Mesendoderm (in vitro differentiated cells): ENCODE measurements around the gene S100Z. TPM values are rescaled to one million over a fixed set of nuclear protein-coding genes. Genes with fewer than 3 reads are reported as not detected.

Source experiments
- DNase-seq: peaks from one replicate; pipeline ENCODE4 v3.0.0; 2013
- H2AK5ac ChIP-seq: 2 replicates; pipeline ENCODE4 v1.6.1; 2013; ENCODE audit warnings: low read length, inconsistent platforms
- H2BK120ac ChIP-seq: 2 replicates; pipeline ENCODE4 v1.6.1; 2013; ENCODE audit warnings: low read depth, mild to moderate bottlenecking, low read length, moderate library complexity, mixed read lengths
- H2BK15ac ChIP-seq: replicated peaks from 2 replicates; pipeline ENCODE4 v1.6.1; 2013; ENCODE audit warnings: low read depth, mild to moderate bottlenecking, moderate library complexity
- H2BK5ac ChIP-seq: 2 replicates; pipeline ENCODE4 v1.6.1; 2013; ENCODE audit warnings: low read length, inconsistent platforms
- H3K18ac ChIP-seq: 2 replicates; pipeline ENCODE4 v1.6.1; 2013; ENCODE audit warnings: mild to moderate bottlenecking, low read length, mixed read lengths
- H3K23ac ChIP-seq: one replicate; pipeline ENCODE4 v1.6.1; 2013; ENCODE audit warnings: low read length
- H3K27ac ChIP-seq: 2 replicates; pipeline ENCODE4 v1.5.1; 2013; ENCODE audit warnings: low read depth, mild to moderate bottlenecking, inconsistent platforms, low read length, moderate library complexity
- H3K27me3 ChIP-seq: 2 replicates; pipeline ENCODE4 v1.6.1; 2013; ENCODE audit warnings: low read length, control low read depth, mild to moderate bottlenecking, inconsistent platforms; ENCODE audit not compliant: insufficient read depth, poor library complexity
- H3K36me3 ChIP-seq: 2 replicates; pipeline ENCODE4 v1.6.1; 2013; ENCODE audit warnings: low read length, inconsistent platforms; ENCODE audit not compliant: control insufficient read depth, insufficient read depth
- H3K4ac ChIP-seq: one replicate; pipeline ENCODE4 v1.6.1; 2013; ENCODE audit warnings: low read depth, mild to moderate bottlenecking, low read length, moderate library complexity
- H3K4me1 ChIP-seq: 2 replicates; pipeline ENCODE4 v1.6.1; 2013; ENCODE audit warnings: low read depth, low read length, inconsistent platforms; ENCODE audit not compliant: control insufficient read depth
- H3K4me2 ChIP-seq: 2 replicates; pipeline ENCODE4 v1.6.1; 2013; ENCODE audit warnings: low read length
- H3K4me3 ChIP-seq: 2 replicates; pipeline ENCODE4 v1.5.1; 2013; ENCODE audit warnings: mild to moderate bottlenecking, low read length
- H3K56ac ChIP-seq: one replicate; pipeline ENCODE4 v1.6.1; 2013; ENCODE audit warnings: low read length
- H3K79me1 ChIP-seq: 2 replicates; pipeline ENCODE4 v1.6.1; 2013; ENCODE audit warnings: low read length, inconsistent platforms
- H3K79me2 ChIP-seq: 2 replicates; pipeline ENCODE4 v1.6.1; 2013; ENCODE audit warnings: mild to moderate bottlenecking, low read length; ENCODE audit not compliant: control insufficient read depth, insufficient read depth
- H3K9ac ChIP-seq: 2 replicates; pipeline ENCODE4 v1.6.1; 2013; ENCODE audit warnings: low read length, inconsistent platforms
- H4K5ac ChIP-seq: one replicate; pipeline ENCODE4 v1.6.1; 2013; ENCODE audit warnings: low read length
- H4K8ac ChIP-seq: one replicate; pipeline ENCODE4 v1.6.1; 2013; ENCODE audit warnings: low read depth, mild to moderate bottlenecking, control low read depth, low read length, moderate library complexity
- WGBS: extraction: QIAGEN DNeasy Blood & Tissue Kit; methylation state at CpG from one replicate; pipeline ENCODE4 v1.1.7; 2013; ENCODE audit warnings: low lambda C conversion rate, missing lambda C conversion rate; ENCODE audit not compliant: insufficient coverage; ENCODE audit errors: extremely low coverage; 5-methylcytosine and 5-hydroxymethylcytosine counted together
- polyA plus RNA-seq, 2 experiments: library from polyadenylated mRNA; stranded (reverse); fragments of 200-250 nt; gene quantifications; one replicate each; pipeline ENCODE4 v1.2.3, GENCODE V29; 2013

S100Z gene
- polyA plus RNA-seq (2013, experiment 1 of 2), result 0.42 TPM
- polyA plus RNA-seq (2013, experiment 2 of 2), result 0.42 TPM

GRCh38 chr5:76849419-76850291 lies at the start of gene S100Z:
Gene S100Z (plus strand): TSS chr5:76850014. CDS start chr5:76875360, 25,346 bp downstream.
- Histone ChIP-seq H3K4me3 (no peak within 1 kb of the TSS), H2BK5ac (peak within 1 kb of the TSS; percentile 38), H2AK5ac (no peak within 1 kb of the TSS), H3K4ac (no peak within 1 kb of the TSS), H3K4me2 (no peak within 1 kb of the TSS), H3K79me1 (no peaks in the 10 kb centered on the region), H4K8ac (no peak within 1 kb of the TSS), H3K56ac (peak within 1 kb of the TSS; percentile 43), H3K27ac (no peak within 1 kb of the TSS), H3K9ac (no peak within 1 kb of the TSS), H3K4me1 (no peaks in the 10 kb centered on the region), H2BK120ac (no peak within 1 kb of the TSS), H3K79me2 (no peaks in the 10 kb centered on the region), H3K18ac (peak within 1 kb of the TSS; percentile 33), H2BK15ac (no peak within 1 kb of the TSS), H3K27me3 (no peaks in the 10 kb centered on the region), H4K5ac (no peak within 1 kb of the TSS), H3K23ac (no peak within 1 kb of the TSS), H3K36me3 (no peaks in the 10 kb centered on the region)
- WGBS, result no CpG with 5 or more reads among the region's 18 CpGs
- peak; percentile 67 for DNase-seq

GRCh38 chr5:76800579-76800978 lies 49.2 kb upstream of the S100Z start:
- H3K27ac ChIP-seq, result no peak overlapping the region
- WGBS, result no CpG with 5 or more reads among the region's 3 CpGs
- H3K18ac ChIP-seq, result no peak overlapping the region
- H4K8ac ChIP-seq, result no peak overlapping the region
- no peak overlapping the region for H4K5ac ChIP-seq
- no peak overlapping the region for H3K4ac ChIP-seq
- H2BK5ac ChIP-seq, result no peak overlapping the region
- no peak overlapping the region for H2BK15ac ChIP-seq
- H2BK120ac ChIP-seq, result no peak overlapping the region
- no peak for DNase-seq
- no peak overlapping the region for H3K4me2 ChIP-seq
- no peak overlapping the region for H3K56ac ChIP-seq
- no peak overlapping the region for H2AK5ac ChIP-seq
- H3K4me3 ChIP-seq, result no peak overlapping the region
- H3K36me3 ChIP-seq, result no peaks in the 10 kb centered on the region
- no peaks in the 10 kb centered on the region for H3K79me2 ChIP-seq
- H3K27me3 ChIP-seq, result no peaks in the 10 kb centered on the region
- no peaks in the 10 kb centered on the region for H3K4me1 ChIP-seq
- no peak overlapping the region for H3K9ac ChIP-seq
- H3K79me1 ChIP-seq, result no peaks in the 10 kb centered on the region
- H3K23ac ChIP-seq, result no peak overlapping the region

- Histone ChIP-seq H3K79me1 (no peaks in the 10 kb centered on the region), H2AK5ac (no peak overlapping the region), H4K8ac (no peak overlapping the region), H3K4me2 (no peak overlapping the region), H3K23ac (no peak overlapping the region), H3K9ac (no peak overlapping the region), H3K4ac (no peak overlapping the region), H2BK15ac (no peak overlapping the region), H3K4me1 (no peaks in the 10 kb centered on the region), H2BK120ac (no peak overlapping the region), H3K4me3 (no peak overlapping the region), H2BK5ac (no peak overlapping the region), H3K27ac (no peak overlapping the region), H3K79me2 (no peaks in the 10 kb centered on the region), H3K18ac (no peak overlapping the region), H4K5ac (no peak overlapping the region), H3K27me3 (no peaks in the 10 kb centered on the region), H3K36me3 (no peaks in the 10 kb centered on the region), H3K56ac (no peak overlapping the region)
- DNase-seq, result no peak
- no CpG with 5 or more reads among the region's 4 CpGs for WGBS
Measured at GRCh38 chr5:76801159-76801802, 48.5 kb upstream of the S100Z start.

GRCh38 chr5:76801803-76802195 lies 48.0 kb upstream of the S100Z start:
- Histone ChIP-seq H3K4ac (no peak overlapping the region), H3K27ac (no peak overlapping the region), H3K79me1 (no peaks in the 10 kb centered on the region), H2AK5ac (no peak overlapping the region), H3K9ac (no peak overlapping the region), H3K36me3 (no peaks in the 10 kb centered on the region), H3K27me3 (no peaks in the 10 kb centered on the region), H3K4me3 (no peak overlapping the region), H3K79me2 (no peaks in the 10 kb centered on the region), H3K18ac (no peak overlapping the region), H3K23ac (no peak overlapping the region), H3K4me1 (no peaks in the 10 kb centered on the region), H2BK15ac (no peak overlapping the region), H3K4me2 (no peak overlapping the region), H2BK120ac (no peak overlapping the region), H3K56ac (no peak overlapping the region), H2BK5ac (no peak overlapping the region), H4K5ac (no peak overlapping the region), H4K8ac (no peak overlapping the region)
- WGBS, result no CpG with 5 or more reads among the region's 3 CpGs
- no peak for DNase-seq

- H3K23ac ChIP-seq, result no peak overlapping the region
- no peak overlapping the region for H4K5ac ChIP-seq
- no peak overlapping the region for H3K4me3 ChIP-seq
- no peaks in the 10 kb centered on the region for H3K36me3 ChIP-seq
- WGBS, result no CpG with 5 or more reads among the region's 8 CpGs
- H2BK15ac ChIP-seq, result no peak overlapping the region
- no peak overlapping the region for H3K4me2 ChIP-seq
- peaks cover 11% of the 10 kb centered on the region for H3K4me1 ChIP-seq
- no peak overlapping the region for H3K27ac ChIP-seq
- peak overlapping the region; percentile 8 for H3K4ac ChIP-seq
- no peak for DNase-seq
- no peak overlapping the region for H3K56ac ChIP-seq
- H4K8ac ChIP-seq, result no peak overlapping the region
- H3K9ac ChIP-seq, result no peak overlapping the region
- H3K79me1 ChIP-seq, result no peaks in the 10 kb centered on the region
- H2BK5ac ChIP-seq, result no peak overlapping the region
- H2AK5ac ChIP-seq, result no peak overlapping the region
- H3K27me3 ChIP-seq, result no peaks in the 10 kb centered on the region
- H3K79me2 ChIP-seq, result no peaks in the 10 kb centered on the region
- no peak overlapping the region for H2BK120ac ChIP-seq
- no peak overlapping the region for H3K18ac ChIP-seq
Measured at GRCh38 chr5:76804266-76804665, 45.5 kb upstream of the S100Z start.
